Smooth muscle cell (in vitro differentiated cells): ENCODE measurements around the gene SCYL3. TPM values are rescaled to one million over a fixed set of nuclear protein-coding genes. Genes with fewer than 3 reads are reported as not detected.

ENCODE experiments used
- DNase-seq: peaks from one replicate; lab custom pipeline; 2025; ENCODE audit not compliant: unreplicated experiment; lab: John Stamatoyannopoulos, UW
- H2AFZ ChIP-seq: fragments of 200-600 bp; sonication (generic); 2 replicates; pipeline ENCODE4 v1.6.0; 2016; ENCODE audit warnings: antibody characterized with exemption, low read depth, mild to moderate bottlenecking
- H3F3A ChIP-seq: fragments of 200-600 bp; sonication (generic); 2 replicates; pipeline ENCODE4 v1.6.0; 2017; ENCODE audit warnings: antibody characterized with exemption, low read depth
- H3K27ac ChIP-seq: fragments of 200-600 bp; sonication (generic); 2 replicates; pipeline ENCODE4 v1.5.1; 2016; ENCODE audit warnings: low read depth, mild to moderate bottlenecking
- H3K27me3 ChIP-seq: fragments of 200-600 bp; sonication (generic); 2 replicates; pipeline ENCODE4 v1.6.1; 2016; ENCODE audit warnings: low read depth, mild to moderate bottlenecking
- H3K36me3 ChIP-seq: fragments of 200-600 bp; sonication (generic); 2 replicates; pipeline ENCODE4 v1.5.1; 2016; ENCODE audit warnings: low read depth
- H3K4me1 ChIP-seq: fragments of 200-600 bp; sonication (generic); 2 replicates; pipeline ENCODE4 v1.5.1; 2016; ENCODE audit warnings: low read depth
- H3K4me2 ChIP-seq: fragments of 200-600 bp; sonication (generic); 2 replicates; pipeline ENCODE4 v1.6.0; 2016; ENCODE audit warnings: mild to moderate bottlenecking
- H3K4me3 ChIP-seq: fragments of 200-600 bp; sonication (generic); 2 replicates; pipeline ENCODE4 v1.5.1; 2016; ENCODE audit warnings: mild to moderate bottlenecking
- H3K79me2 ChIP-seq: fragments of 200-600 bp; sonication (generic); 2 replicates; pipeline ENCODE4 v1.6.0; 2016; ENCODE audit warnings: low read depth, mild to moderate bottlenecking
- H3K9ac ChIP-seq: fragments of 200-600 bp; sonication (generic); 2 replicates; pipeline ENCODE4 v1.6.0; 2016; ENCODE audit warnings: low read depth
- H3K9me3 ChIP-seq: fragments of 200-600 bp; sonication (generic); replicated peaks from 2 replicates; pipeline ENCODE4 v1.5.1; 2016; ENCODE audit warnings: low read depth
- H4K20me1 ChIP-seq: fragments of 200-600 bp; sonication (generic); 2 replicates; pipeline ENCODE4 v1.6.0; 2016; ENCODE audit warnings: low read depth
- WGBS: methylation state at CpG from one replicate; pipeline ENCODE4 v1.1.7; 2016; ENCODE audit warnings: low lambda C conversion rate; 5-methylcytosine and 5-hydroxymethylcytosine counted together
- polyA plus RNA-seq: library from polyadenylated mRNA; unstranded; fragments of >200 nt; fragmentation: Nextera tagmentation; extraction: Ambion mirVana; gene quantifications from 2 replicates; pipeline ENCODE4 v1.2.1, GENCODE V29; 2016
- total RNA-seq: library from RNA; depleted of rRNA; stranded (reverse); fragments of >200 nt; gene quantifications from 2 replicates; pipeline ENCODE4 v1.2.3, GENCODE V29; 2014
- TF ChIP-seq, protein P1 (sequence below): fragments of 200-600 bp; sonication (generic); IDR thresholded peaks from 2 replicates; pipeline ENCODE4 v1.5.1; 2017; ENCODE audit warnings: borderline replicate concordance, mild to moderate bottlenecking, antibody characterized with exemption; ENCODE audit not compliant: insufficient read depth, poor library complexity, severe bottlenecking

SCYL3 gene
- total and polyA plus RNA-seq, 2 experiments from 2014 or later = 4.0 to 10.3 TPM

DNA sequence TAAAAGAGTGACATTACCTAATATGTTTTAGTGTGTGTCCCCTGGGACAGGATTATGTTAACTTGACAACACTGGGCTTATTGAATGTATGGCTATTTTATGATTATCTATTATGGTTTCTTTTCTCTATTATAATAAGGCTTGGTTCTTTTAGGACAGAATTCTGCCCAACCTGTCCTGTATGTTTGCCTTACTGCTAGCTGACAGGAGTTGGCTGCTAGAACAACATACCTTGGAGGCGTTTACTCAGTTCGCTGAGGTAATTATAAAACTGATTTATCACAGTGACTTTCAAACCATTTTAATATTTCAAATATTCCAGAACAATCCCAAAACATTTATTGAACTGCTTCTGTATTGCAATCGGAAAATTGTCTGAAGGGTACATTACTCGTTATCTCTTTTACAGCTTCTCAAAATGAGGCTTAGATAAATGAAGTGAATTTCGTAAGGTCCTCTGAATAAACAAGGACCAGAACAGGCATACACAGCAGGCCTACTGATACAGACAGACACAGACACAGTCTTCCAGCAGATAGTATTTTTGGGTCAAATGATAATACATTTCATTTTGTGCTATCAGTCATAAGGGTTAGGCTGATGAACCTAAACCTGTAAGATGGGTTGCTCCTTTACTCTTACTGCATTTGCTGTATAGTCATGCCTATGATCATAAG lies 44.2 kb downstream of the SCYL3 start:
- 81% methylated on average over 5 of the region's 5 CpGs for WGBS
- no peak overlapping the region for H2AFZ ChIP-seq
- peaks cover 20% of the 10 kb centered on the region for H3K36me3 ChIP-seq
- TF ChIP-seq, protein P1, sequence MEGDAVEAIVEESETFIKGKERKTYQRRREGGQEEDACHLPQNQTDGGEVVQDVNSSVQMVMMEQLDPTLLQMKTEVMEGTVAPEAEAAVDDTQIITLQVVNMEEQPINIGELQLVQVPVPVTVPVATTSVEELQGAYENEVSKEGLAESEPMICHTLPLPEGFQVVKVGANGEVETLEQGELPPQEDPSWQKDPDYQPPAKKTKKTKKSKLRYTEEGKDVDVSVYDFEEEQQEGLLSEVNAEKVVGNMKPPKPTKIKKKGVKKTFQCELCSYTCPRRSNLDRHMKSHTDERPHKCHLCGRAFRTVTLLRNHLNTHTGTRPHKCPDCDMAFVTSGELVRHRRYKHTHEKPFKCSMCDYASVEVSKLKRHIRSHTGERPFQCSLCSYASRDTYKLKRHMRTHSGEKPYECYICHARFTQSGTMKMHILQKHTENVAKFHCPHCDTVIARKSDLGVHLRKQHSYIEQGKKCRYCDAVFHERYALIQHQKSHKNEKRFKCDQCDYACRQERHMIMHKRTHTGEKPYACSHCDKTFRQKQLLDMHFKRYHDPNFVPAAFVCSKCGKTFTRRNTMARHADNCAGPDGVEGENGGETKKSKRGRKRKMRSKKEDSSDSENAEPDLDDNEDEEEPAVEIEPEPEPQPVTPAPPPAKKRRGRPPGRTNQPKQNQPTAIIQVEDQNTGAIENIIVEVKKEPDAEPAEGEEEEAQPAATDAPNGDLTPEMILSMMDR = no peak
- no peaks in the 10 kb centered on the region for H3K4me1 ChIP-seq
- H3K79me2 ChIP-seq = no peaks in the 10 kb centered on the region
- no peak overlapping the region for H3K4me2 ChIP-seq
- H3K4me3 ChIP-seq = no peak overlapping the region
- H3K27me3 ChIP-seq = no peaks in the 10 kb centered on the region
- no peak overlapping the region for H3K9ac ChIP-seq
- no peaks in the 10 kb centered on the region for H3F3A ChIP-seq
- H3K9me3 ChIP-seq = no peaks in the 10 kb centered on the region
- H4K20me1 ChIP-seq = peaks cover 9% of the 10 kb centered on the region
- no peak overlapping the region for H3K27ac ChIP-seq
- DNase-seq = no peak

DNA sequence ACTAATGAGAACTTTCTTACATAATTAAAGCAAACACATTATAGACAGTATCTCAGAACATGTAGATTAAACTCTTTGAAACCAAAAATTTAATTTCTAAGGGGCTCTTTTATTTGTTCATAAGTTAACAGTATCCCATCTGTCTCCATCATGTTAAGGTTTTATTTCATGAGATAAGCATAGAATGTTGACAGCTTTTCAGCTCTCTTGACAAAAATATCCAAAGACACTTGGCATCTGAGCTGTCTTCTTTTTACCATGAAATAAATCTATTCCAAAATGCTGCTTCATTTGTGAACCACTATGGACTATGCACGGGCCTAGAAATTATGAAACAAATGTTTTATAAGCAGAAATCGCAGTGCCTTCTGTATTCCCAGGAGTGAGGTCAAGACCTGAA lies 45.2 kb downstream of the SCYL3 start:
- Histone ChIP-seq H3K4me3 (no peak overlapping the region), H3K9me3 (no peaks in the 10 kb centered on the region), H3K36me3 (peaks cover 18% of the 10 kb centered on the region), H4K20me1 (peaks cover 9% of the 10 kb centered on the region), H3K4me1 (no peaks in the 10 kb centered on the region), H2AFZ (no peak overlapping the region), H3K27ac (no peak overlapping the region), H3F3A (no peaks in the 10 kb centered on the region), H3K79me2 (no peaks in the 10 kb centered on the region), H3K4me2 (no peak overlapping the region), H3K27me3 (no peaks in the 10 kb centered on the region), H3K9ac (no peak overlapping the region)
- DNase-seq = no peak
- TF ChIP-seq, protein P1 = no peak
- WGBS = 99% methylated on average over 2 of the region's 2 CpGs

DNA sequence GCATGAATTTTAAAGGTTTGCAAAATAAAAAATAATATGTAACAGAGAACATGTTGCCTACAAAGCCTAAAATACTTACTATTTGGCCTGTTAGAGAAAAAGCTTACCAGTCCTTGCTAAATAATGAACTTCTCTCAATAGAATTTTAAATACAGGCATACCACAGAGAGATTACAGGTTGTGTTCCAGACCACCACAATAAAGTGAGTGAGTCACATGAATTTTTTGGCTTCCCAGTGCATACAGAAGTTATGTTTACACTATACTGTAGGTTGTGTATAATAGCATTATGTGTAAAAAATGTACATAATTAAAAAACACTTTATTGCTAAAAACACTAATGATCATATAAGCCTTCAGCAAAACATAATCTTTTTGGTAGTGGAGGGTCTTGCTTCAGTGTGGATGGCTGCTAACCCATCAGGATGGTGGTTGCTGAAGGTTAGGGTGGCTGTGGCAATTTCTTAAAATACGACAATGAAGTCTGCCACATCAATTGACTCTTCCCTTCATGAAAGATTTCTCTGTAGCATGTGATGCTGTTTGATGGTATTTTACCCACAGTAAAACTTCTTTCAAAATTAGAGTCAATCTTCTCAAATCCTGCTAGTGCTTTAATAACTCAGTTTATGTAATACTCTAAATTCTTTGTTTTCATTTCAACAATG lies 48.6 kb downstream of the SCYL3 start:
- H3K9ac ChIP-seq = no peak overlapping the region
- peaks cover 3% of the 10 kb centered on the region for H3K79me2 ChIP-seq
- WGBS = 97% methylated on average over 1 of the region's 1 CpG
- no peak overlapping the region for H3K4me3 ChIP-seq
- H3K36me3 ChIP-seq = peaks cover 9% of the 10 kb centered on the region
- H4K20me1 ChIP-seq = peaks cover 6% of the 10 kb centered on the region
- H3K9me3 ChIP-seq = peaks cover under 1% of the 10 kb centered on the region
- H3K4me1 ChIP-seq = no peaks in the 10 kb centered on the region
- H3F3A ChIP-seq = no peaks in the 10 kb centered on the region
- H2AFZ ChIP-seq = no peak overlapping the region
- H3K27ac ChIP-seq = no peak overlapping the region
- TF ChIP-seq, protein P1 = no peak
- no peak overlapping the region for H3K4me2 ChIP-seq
- H3K27me3 ChIP-seq = no peaks in the 10 kb centered on the region
- no peak for DNase-seq
